ENCODE data around the gene ALPG.
"Not testable (repeated sequence)": the region's sequence is repeated elsewhere in the genome, so short reads cannot be mapped to it uniquely, and the experiment has no call there.

Gene ALPG

DNA sequence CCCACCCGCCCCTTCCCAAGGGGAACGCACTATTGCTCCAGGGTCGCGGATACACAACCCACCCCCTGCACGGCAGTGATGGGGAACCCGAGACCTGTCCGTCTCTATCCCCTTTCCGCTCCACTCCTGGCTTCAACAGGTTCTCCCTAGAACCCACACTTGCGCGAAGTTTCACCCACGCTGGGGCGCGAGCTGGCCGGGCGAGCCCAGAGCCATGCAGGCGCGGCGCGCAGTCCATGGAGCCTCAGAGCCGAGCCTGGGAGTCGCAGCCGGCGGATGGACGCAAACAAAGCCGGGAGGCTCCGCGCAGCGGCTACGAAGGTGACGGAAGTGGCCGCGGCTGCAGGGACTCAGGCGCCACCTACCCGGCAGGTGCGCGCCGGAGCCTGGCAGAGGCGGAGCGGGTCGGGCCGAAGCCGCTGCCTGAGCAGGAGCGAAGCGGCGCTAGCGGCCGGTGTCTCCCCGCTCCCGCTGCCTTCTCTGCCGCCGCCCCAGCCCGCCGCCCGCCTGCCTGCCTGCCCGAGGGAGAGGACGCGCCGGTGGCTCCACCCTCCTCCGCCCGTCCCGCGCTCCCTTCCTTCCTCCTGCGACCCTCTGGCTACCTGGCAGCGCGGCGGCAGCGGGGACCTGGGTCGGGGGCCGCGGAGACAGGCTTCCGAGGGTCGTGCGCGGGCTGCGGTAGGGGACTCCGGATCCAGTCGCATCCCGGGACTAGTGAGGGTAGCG is 14.0 kb downstream of the ALPG start:
- no peak for DNase-seq

DNA sequence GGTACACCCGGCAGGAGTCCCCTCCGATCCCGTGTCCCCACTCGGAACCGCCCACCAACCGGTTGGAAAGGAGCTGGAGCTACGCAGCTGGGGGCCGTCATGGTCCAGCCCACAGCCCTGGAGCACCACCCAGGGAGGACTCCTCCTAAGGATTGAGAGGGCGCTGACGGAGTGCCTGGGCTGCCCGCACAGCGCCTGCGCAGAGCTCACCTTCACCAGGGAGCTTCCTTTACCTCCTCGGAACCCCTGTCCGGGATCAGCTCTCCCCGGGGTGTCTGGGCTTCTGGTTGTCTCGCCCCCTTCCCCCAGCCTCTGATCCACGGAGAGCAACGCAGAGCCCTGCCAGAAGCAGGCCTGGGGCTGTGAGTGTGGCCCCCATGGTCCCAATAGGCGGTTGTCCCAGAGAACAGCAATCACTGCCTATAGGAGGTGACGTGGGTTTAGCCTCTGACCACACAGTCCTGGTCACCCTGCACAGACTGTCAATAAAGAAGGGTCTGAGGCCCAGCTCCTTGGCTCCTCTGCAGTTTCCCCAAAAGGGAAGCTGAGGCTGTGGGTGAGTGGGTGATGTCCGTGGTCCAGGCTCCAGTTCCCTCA is 14.6 kb downstream of the ALPG start:
- no peak for DNase-seq

DNA sequence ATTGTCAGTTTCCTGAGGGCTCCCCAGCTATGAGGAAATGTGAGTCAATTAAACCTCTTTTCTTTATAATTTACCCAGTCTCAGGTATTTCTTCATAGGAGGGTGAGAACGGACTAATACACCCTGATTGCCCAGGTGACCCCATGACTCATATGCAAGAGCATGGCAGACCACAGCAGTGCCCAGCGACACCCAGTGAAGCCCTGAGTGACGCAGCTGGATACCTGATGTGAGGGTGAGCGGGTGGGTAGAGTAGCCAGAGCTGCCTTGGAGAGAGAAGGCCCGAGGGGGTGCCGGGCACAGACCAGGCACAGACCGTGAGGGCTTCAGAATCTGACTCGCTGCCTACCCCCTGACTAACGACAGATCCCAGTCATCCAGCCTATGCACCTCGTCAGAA is 15.4 kb downstream of the ALPG start:
- DNase-seq = no peak

DNA sequence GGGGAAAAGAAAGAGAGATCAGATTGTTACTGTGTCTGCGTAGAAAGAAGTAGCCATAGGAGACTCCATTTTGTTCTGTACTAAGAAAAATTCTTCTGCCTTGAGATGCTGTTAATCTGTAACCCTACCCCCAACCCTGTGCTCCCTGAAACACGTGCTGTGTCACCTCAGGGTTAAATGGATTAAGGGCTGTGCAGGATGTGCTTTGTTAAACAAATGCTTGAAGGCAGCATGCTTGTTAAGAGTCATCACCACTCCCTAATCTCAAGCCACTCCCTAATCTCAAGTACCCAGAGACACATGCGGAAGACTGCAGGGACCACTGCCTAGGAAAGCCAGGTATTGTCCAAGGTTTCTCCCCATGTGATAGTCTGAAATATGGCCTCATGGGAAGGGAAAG is 16.4 kb downstream of the ALPG start:
- not testable (repeated sequence) for DNase-seq

DNA sequence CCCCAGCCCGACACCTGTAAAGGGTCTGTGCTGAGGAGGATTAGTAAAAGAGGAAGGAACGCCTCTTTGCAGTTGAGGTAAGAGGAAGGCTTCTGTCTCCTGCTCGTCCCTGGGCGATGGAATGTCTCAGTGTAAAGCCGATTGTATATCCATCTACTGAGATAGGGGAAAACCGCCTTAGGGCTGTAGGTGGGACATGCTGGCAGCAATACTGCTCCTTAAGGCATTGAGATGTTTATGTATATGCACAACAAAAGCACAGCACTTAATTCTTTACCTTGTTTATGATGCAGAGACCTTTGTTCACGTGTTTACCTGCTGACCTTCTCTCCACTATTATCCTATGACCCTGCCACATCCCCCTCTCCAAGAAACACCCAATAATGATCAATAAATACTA is 16.8 kb downstream of the ALPG start:
- DNase-seq = not testable (repeated sequence)

DNA sequence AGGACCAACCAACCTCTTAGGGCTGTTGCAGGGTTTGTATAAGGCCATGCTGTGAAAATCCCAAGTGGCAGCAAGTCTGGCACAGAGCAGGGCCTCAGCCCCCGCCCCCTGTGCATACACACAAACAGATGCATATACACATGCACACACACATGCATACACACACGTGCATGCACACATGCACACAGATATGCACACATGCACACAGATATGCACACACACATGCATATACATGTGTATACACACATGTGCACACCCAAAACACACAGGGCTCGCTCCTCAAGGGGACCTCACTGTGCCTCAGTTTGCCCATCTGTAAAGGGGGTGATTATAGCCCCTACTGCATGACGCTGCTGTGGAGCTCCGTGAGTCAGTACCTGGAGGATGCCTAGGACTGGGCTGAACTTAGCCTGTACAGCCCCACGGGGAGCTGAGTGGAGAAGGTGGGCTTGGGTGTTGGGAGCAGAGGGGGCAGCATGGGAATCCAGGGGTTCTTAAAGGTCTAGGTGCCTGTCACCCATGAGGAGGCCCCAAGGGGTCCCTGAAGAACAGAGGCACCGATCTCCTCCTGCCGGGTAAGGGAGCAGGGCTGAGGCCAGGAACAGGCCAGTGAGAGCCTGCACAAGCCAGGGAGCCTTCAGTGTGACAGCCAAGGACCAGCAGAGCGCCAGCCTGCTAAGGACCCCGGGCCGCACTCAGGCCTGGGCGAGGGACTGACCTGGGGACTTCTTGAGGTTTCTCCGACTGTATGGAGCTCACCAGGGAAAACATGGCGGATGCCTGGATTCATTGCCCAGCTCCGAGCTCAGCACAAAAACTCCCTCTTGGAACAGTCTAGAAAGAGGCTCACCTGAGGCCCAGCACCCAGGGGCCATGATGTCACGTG is 25.3 kb downstream of the ALPG start:
- no peak for DNase-seq

DNA sequence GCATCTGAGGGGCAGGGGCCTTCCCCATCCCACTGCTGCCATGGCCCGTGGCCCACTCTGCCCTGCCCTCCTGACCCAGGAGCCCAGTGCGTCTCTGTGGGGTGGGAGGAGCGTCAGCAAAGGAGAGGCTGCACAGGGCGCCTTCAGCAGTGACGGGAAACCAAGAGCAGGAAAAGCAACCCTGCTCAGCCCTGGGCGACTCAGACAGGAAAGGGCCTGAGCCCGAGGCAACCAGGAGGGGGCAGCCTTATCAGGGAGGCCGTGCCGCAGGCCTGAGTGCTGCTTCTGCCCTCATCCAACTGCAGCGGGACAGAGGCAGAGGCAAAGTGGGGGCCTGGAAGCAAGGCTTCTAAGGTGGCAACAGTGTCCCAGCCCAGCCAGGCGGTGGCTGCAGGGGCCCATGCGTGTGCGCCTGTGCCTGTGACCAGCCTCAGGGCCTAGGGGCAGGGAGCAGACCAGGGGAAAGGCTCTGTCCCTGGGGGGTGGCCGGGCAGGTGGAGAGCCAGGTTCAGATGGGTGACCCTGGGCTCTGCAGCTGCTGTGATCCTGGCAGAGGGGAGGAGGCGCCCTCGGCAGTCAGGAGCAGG is 26.0 kb downstream of the ALPG start:
- no peak for DNase-seq

DNA sequence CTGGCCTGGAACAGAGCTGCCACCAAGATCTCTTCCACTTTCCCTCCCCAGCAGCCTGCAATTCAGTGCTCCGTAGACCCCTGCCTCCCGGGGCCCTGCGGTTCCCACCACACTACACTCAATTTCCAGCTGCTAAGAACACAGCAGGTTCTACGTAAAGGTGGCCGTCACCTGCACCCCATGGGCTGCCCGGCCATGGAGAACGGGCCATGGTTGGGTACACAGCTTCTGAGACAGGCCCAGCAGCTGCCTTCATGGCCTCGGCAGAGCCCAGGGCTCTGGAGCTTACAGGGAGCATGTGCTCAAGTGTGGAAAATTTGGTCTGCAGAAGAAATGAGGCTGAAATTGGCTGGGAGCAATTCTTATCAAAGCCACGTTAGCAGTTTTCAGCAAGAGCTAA is 27.0 kb downstream of the ALPG start:
- not testable (repeated sequence) for DNase-seq

DNA sequence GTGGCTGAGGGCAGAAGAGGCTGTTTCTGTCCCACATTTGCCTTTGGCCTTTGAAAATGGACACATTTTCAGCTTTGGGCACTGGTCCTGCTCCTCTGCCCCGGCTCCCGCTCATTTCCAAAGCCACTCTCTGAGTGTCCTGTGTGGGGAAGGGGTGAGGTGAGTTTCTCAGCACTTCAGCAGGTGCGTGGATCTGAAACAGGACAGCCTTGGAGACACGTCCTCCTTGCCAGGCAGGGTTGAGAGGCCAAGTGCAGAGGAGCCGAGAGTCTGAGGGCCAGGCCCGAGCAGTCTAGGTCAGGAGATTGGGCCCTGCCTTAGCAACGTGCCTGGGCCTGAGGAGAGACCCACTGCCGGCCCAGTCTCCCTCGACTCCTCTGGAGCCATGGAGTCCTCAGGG is 27.4 kb downstream of the ALPG start:
- DNase-seq = no peak

DNA sequence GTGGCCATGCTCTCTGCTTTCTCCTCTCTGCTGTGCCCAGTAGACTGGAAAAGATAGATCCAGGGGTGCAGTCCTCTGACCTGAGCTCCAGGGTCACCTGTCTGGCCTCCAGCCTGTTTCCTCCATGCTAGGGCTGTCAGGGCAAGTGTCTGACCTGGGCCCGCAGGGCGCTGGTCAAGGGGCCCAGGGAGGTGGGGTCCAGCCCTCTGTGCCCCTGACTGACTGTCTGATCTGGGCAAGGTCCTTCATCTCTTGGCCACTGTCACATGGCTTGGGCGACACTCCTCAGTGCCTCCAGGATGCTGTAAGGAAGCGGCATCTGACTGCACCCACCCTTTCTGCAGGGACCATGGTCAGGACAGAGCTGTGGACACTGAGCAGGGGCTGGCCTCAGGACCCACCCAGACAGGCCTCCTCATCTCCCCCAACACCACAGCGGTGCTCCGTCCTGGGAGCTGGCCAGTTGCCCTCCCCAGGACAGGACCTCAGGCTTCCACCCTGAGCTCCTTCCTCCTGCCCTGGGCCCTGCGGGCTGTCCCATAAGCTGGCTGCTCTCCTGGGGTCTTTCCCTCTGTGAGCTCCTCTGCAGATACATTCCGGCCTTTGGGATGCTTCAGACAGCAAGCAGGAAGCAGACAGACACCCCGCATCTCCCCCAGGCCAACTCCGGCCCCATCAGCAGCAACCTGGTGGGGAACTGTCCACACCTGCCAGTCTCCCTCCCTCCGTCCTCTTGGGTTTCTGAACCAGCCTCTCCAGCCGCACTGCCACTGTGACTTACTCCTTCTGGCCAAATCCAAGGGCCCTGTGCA is 28.1 kb downstream of the ALPG start:
- no peak for DNase-seq

DNA sequence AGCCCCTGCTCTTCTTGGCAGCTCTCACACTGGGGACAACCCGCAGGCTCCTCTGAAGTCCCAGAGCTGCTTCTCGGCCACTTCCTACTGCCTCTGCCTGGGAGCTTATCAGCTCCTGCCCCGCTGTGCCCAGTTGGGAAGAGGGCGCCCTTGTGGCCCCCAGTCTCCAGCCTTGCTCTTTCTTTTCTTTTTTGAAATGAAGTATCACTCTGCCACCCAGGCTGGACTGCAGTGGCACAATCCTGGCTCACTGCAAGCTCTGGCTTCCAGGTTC is 28.7 kb downstream of the ALPG start:
- no peak for DNase-seq

DNA sequence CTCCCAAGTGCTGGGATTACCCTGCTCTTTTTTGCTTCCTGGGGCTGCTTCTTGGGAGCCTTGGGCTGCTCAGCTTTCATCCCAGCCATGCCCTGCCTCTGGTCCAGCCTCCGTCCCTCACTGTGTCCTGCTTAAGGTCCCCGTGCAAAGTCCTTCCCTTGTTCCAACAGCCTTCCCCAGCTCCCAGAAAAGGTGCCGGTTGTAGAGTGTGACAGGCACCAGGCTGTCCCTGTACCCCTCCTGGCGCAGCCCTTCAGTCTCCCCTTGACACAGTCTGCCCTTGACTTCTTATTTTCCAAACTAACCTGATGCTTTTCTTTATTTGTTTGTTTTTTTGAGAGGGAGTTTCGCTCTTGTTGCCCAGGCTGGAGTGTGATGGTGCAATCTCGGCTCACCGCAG is 29.2 kb downstream of the ALPG start:
- no peak for DNase-seq

DNA sequence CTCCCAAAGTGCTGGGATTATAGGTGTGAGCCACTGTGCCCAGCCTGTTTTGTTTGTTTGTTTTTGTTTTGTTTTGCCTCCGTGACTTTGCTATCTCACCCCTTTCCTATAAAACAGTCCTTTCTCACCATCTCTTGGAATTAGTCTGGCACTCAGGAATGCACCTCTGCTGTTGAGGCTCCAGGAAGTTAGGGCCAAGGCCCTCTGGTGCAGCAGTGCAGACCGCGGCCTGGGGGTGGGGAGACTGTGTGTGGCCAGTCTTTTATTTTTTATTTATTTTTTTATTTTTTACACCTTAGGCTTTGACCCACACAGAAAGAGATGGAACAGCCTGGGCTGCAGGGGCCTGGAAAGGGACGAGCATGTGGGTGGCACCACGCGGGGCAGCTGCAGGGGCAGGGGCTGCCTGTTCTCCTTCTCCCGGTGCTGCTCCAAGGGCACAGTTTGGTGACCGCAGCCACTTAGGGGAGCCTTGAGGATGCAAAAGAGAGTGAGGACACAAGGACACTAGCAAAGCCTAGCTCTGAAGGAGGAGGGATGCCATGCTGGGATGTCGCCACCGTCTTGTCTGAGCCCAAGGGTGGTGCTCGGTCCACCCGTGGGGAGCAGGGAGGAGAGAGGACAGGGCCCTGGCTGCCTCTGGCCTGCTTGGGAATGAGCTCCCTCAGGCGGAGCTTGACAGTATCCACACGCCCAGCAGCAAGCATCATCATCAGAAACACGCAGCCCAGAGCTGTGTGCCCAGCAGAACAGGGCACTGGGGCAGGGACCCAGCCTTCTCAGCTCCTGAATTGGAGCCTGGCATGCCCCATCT is 29.9 kb downstream of the ALPG start:
- no peak for DNase-seq

DNA sequence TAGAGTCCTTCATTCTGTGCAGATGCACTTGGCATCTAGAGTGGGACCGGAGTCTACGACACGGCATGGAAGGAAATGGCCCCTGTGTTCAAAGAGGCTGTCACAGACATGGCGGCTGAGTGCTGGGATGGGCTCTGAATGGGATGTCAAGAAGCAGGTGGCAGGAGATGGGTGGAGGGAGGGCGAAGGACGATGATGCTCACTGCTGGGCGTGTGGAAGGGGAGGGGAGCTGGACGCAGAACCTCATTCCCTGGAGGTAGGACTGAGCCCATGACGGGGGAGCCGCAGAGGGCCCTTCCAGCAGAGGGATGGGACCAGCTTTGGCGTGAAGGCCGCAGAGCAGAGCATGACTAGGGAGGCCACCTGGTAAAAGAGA is 30.5 kb downstream of the ALPG start:
- DNase-seq = no peak

DNA sequence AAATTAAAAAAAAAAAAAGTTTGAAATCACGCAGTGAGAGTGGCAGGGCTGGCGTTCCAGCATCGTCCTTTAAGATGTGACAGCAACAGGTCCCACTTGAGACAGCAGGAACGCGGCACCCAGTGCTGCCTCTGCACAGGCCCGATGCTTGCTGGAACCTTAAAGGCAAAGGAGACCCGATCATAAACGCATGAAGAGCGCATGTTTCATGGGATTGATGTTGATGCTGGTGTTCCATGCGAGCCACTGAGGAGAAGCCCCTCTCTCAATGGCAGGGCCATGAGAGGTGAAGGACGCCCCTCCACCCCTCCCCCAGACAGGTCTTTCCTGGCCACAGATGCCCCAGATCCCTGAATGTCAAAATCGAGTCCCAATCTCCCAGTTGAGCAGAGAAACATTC is 31.4 kb downstream of the ALPG start:
- no peak for DNase-seq

DNA sequence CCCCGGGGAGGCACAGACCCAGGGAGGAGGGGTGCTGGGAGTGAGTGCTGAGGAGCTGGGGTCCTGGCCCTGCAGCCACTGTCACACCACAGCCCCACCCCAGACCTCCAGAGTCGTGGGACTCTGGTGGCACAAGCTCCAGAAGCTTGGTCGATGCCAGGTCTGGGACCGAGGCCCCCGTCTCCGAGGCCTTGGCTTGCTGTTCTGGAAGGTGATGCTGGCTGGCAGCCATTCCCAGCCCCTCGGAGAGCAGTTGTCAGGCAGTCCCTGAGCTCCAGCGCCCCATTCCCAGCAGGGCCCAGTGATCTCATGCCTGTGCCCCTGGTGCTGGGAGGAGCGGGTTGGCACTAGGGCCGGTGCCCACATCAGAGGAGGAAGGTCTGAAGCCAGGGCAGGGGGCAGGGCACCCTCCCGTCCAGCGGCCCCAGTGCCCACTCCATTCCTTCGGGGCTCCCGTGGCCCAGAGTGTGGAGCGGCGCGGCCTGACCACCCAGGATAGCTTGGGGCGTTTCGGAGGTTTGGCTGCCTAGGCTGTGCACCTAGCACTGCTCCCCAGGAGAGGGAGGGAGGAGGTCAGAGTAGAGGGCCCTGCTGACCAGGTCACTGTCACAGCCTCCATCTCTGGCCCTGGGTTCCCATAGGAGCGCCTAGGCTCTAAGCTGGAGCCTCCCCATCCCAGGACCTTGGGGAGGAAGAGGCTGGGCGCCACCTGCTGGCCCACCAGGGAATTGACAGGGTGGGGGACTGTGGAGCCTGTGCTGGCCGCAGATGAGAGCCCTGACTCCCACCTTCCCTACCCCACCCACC is 32.5 kb downstream of the ALPG start:
- peak; percentile 48 for DNase-seq

DNA sequence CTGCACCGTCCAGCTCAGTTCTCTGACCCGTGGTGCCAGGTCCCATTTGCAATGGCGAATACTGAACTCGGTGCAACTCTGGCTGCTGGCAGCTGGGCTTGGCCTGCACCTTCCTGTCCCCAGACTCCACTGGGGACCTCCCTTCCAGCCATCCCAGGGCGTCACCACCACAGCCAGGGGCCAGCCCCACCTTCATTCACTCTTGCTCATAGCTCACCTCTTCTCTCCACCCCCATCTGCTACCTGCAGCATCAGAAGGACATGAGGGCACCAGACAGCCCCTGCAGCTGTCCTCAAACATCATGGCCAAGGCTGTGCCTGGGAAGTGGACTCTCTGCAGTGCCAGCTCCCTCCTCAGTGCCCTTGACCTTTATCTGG is 33.1 kb downstream of the ALPG start:
- DNase-seq = no peak

DNA sequence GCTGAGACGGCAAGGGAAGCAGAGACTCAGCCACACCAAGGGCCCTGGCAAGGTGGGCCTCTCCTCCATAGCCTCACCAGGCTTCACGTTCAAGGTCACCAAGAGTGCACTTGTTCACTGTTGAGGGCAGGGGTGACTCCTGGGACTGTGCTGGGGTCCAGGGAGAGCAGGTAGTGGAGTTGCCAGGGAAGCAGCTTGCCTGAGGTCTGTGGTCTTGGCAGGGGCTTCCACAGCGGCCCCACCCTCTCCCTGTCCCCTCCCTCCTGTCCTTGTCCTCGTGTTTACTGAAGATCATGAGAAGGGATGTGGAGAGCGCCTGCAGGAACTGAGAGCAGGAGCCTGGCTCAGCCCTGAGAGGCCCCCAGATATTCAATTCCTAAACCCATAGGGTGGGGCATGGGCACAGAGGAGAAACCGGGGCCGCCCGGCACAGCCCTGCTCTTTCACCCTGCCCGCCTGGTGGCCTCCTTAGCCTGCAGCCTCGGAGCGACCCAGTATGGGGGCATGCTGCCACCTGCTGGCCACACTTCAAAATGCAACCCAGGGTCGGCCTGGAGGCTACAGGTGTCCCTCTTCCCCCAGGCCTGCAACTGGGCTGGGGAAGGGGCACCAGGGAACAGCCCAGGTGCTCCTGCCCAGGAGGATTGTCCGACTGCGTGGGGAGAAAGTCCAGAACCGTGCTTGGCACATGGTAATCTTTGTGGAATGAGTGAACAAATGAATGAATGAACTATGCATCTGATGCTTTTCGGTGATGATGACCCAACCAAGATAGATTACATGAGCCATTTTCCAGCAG is 33.8 kb downstream of the ALPG start:
- DNase-seq = peak; percentile 89

DNA sequence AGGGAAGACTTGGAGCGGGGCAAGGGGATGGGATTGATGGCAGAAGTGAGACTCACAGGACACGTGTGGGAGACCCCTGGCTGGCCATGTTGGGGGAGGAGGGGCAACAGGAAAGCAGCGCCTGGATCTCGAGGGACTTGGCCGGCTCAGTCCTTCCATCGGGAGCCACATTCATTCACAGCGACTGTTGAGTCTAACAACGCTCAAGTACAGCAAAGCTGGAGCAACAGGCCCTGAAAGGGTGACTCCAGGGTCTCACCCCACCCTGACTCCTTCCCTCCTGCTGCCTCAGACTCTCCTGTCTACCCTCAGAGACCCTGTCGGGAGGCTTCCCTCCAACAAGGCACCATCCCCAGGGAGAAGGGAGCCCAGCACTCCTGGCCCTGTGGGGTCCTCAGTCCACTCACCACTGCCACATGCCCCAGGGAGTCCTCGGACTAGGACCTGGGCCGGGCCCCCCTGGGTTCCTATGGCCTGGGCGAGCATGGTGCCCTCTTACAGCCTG is 34.6 kb downstream of the ALPG start:
- DNase-seq = no peak

DNA sequence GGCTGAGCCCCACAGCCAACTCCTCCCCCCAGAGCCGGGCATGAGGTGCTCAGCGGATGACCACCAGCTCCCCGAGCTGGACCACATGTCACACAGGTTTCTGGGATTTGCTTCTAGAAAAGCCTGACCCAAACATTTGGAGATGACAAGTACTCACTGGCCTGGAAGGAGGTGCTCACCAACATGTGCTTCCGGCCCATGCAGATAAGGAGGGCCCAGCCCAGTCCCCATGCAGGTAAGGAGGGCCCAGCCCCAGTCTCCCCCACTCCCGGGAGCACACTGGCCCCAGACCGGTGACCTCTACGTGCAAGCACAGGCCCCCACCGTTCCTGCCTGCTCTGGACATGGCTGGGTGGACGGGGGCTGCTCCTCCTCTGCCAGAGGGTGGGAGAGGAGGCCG is 35.3 kb downstream of the ALPG start:
- DNase-seq = not testable (repeated sequence)

All from activated naive CD4-positive, alpha-beta T cell treated with Interleukin-2 at 50 U/mL for 16 hours (primary cell).